H1 (cell line): ENCODE measurements around the gene USP3. TPM values are rescaled to one million over a fixed set of nuclear protein-coding genes. Genes with fewer than 3 reads are reported as not detected.

Experiments used
- CTCF ChIA-PET: fragments of 300-600 bp; sonication (Branson Sonifier 250); formaldehyde crosslinking; loops from one replicate; lab custom pipeline; 2021; ENCODE audit not compliant: partially characterized antibody; lab: Charles Lee
- POLR2A ChIA-PET: fragments of 300-600 bp; sonication (Branson Sonifier 250); formaldehyde crosslinking; loops from one replicate; lab custom pipeline; 2021; ENCODE audit warnings: inconsistent platforms; ENCODE audit not compliant: partially characterized antibody; lab: Charles Lee
- DNase-seq, 2 experiments: peaks; one replicate each; pipeline versions ENCODE4 v3.0.0 to v3.0.0-alpha.2; 2010 to 2022; ENCODE audit warnings: low spot score in 2 of 2, low read depth in 1 of 2, mixed read lengths in 1 of 2
- FAIRE-seq: peaks from 2 replicates; lab custom pipeline; 2011; peaks lifted over from hg19 to GRCh38; lab: Jason Lieb, UNC
- H2AFZ ChIP-seq: 2 replicates; pipeline ENCODE4 v1.8.1; 2012; ENCODE audit warnings: low read length, inconsistent platforms
- H2AK5ac ChIP-seq: 2 replicates; pipeline ENCODE4 v1.6.1; 2013; ENCODE audit warnings: low read depth, low read length
- H2BK120ac ChIP-seq: replicated peaks from 2 replicates; pipeline ENCODE3; 2013; ENCODE audit warnings: low read depth, low read length, inconsistent platforms
- H2BK12ac ChIP-seq: 2 replicates; pipeline ENCODE4 v1.6.1; 2013; ENCODE audit warnings: low read depth, low read length
- H2BK15ac ChIP-seq: 2 replicates; pipeline ENCODE4 v1.6.1; 2013; ENCODE audit warnings: low read length
- H2BK20ac ChIP-seq: 2 replicates; pipeline ENCODE4 v1.6.1; 2013; ENCODE audit warnings: low read length
- H2BK5ac ChIP-seq: 2 replicates; pipeline ENCODE4 v1.6.1; 2013; ENCODE audit warnings: low read depth, low read length
- H3K14ac ChIP-seq: 2 replicates; pipeline ENCODE4 v1.6.1; 2013; ENCODE audit warnings: inconsistent platforms; ENCODE audit not compliant: insufficient read length
- H3K18ac ChIP-seq: 2 replicates; pipeline ENCODE4 v1.6.1; 2013; ENCODE audit warnings: low read length; ENCODE audit errors: extremely low read depth
- H3K23ac ChIP-seq: 2 replicates; pipeline ENCODE4 v1.6.1; 2013; ENCODE audit warnings: inconsistent platforms; ENCODE audit not compliant: insufficient read length
- H3K23me2 ChIP-seq: 2 replicates; pipeline ENCODE4 v1.6.1; 2013; ENCODE audit warnings: low read depth, low read length
- H3K27ac ChIP-seq: 2 replicates; pipeline ENCODE4 v1.6.1; 2011; ENCODE audit warnings: low read depth, low read length, inconsistent platforms
- H3K27me3 ChIP-seq, 4 experiments: replicated peaks in 1 of 4; 1 replicate in 1 of 4; 2 replicates in 3 of 4; pipeline versions ENCODE4 v1.6.1 to v1.8.1; 2011 to 2013; ENCODE audit warnings: low read length in 3 of 4, mild to moderate bottlenecking in 3 of 4, inconsistent platforms in 2 of 4, mixed read lengths in 2 of 4, moderate library complexity in 1 of 4; ENCODE audit not compliant: control insufficient read depth in 3 of 4, insufficient read depth in 3 of 4; ENCODE audit errors: extremely low read depth in 1 of 4
- H3K36me3 ChIP-seq, 4 experiments: 2 replicates each; pipeline versions ENCODE4 v1.6.1 to v1.8.1; 2011 to 2013; ENCODE audit warnings: mild to moderate bottlenecking in 4 of 4, low read length in 3 of 4, moderate library complexity in 2 of 4, control low read depth in 1 of 4, inconsistent platforms in 1 of 4; ENCODE audit not compliant: insufficient read depth in 4 of 4, control insufficient read depth in 2 of 4
- H3K4ac ChIP-seq: replicated peaks from 2 replicates; pipeline ENCODE3; 2013; ENCODE audit warnings: low read length, low read depth, mixed read lengths, inconsistent platforms; ENCODE audit not compliant: insufficient read length
- H3K4me1 ChIP-seq, 4 experiments: replicated peaks in 1 of 4; 1 replicate in 1 of 4; 2 replicates in 3 of 4; pipeline versions ENCODE4 v1.6.1 to v1.8.1; 2011 to 2013; ENCODE audit warnings: low read length in 3 of 4, inconsistent platforms in 2 of 4, mixed read lengths in 1 of 4; ENCODE audit not compliant: insufficient read depth in 4 of 4, control insufficient read depth in 3 of 4
- H3K4me2 ChIP-seq, 2 experiments: 2 replicates each; pipeline versions ENCODE4 v1.6.1 to v1.8.1; 2011 to 2013; ENCODE audit warnings: low read depth in 2 of 2, low read length in 2 of 2, control low read depth in 1 of 2, inconsistent platforms in 1 of 2, mild to moderate bottlenecking in 1 of 2; ENCODE audit not compliant: insufficient read depth in 1 of 2
- H3K4me3 ChIP-seq, 4 experiments: fragments of 200-600, 300-600 bp in 1 of 4; sonication (generic), shearing (Covaris generic), sonication (Bioruptor Twin) in 1 of 4; 2 replicates each; pipeline versions ENCODE4 v1.5.1 to v1.8.1; 2011 to 2016; ENCODE audit warnings: low read length in 4 of 4, low read depth in 3 of 4, control low read depth in 2 of 4, inconsistent platforms in 2 of 4, mild to moderate bottlenecking in 2 of 4, mixed read lengths in 1 of 4, moderate library complexity in 1 of 4; ENCODE audit not compliant: insufficient read depth in 2 of 4; ENCODE audit errors: extremely low read depth in 1 of 4
- H3K56ac ChIP-seq: replicated peaks from 2 replicates; pipeline ENCODE3; 2013; ENCODE audit warnings: low read depth, mild to moderate bottlenecking, mixed read lengths, low read length, inconsistent platforms; ENCODE audit not compliant: insufficient read length
- H3K79me1 ChIP-seq: 2 replicates; pipeline ENCODE4 v1.6.1; 2013; ENCODE audit warnings: low read depth, low read length, control low read depth
- H3K79me2 ChIP-seq, 2 experiments: 2 replicates each; pipeline versions ENCODE4 v1.6.1 to v1.8.1; 2012 to 2013; ENCODE audit warnings: low read length in 2 of 2, mild to moderate bottlenecking in 2 of 2, inconsistent platforms in 1 of 2; ENCODE audit not compliant: insufficient read depth in 2 of 2, control insufficient read depth in 1 of 2
- H3K9ac ChIP-seq, 4 experiments: replicated peaks in 1 of 4; 1 replicate in 1 of 4; 2 replicates in 3 of 4; pipeline versions ENCODE4 v1.6.1 to v1.8.1; 2011 to 2013; ENCODE audit warnings: low read depth in 3 of 4, low read length in 3 of 4, control low read depth in 2 of 4, mild to moderate bottlenecking in 2 of 4, moderate library complexity in 2 of 4, inconsistent platforms in 1 of 4; ENCODE audit errors: extremely low read depth in 1 of 4
- H3K9me3 ChIP-seq, 2 experiments: 2 replicates each; pipeline versions ENCODE4 v1.6.1 to v1.8.1; 2012 to 2013; ENCODE audit warnings: mild to moderate bottlenecking in 2 of 2, moderate library complexity in 2 of 2, control low read depth in 1 of 2, inconsistent platforms in 1 of 2, low read depth in 1 of 2, low read length in 1 of 2, mixed read lengths in 1 of 2; ENCODE audit not compliant: insufficient read depth in 2 of 2
- H4K20me1 ChIP-seq, 2 experiments: replicated peaks in 1 of 2; 2 replicates each; pipeline versions ENCODE3 to v1.8.1; 2011 to 2013; ENCODE audit warnings: inconsistent platforms in 2 of 2, low read length in 2 of 2, mild to moderate bottlenecking in 1 of 2; ENCODE audit not compliant: insufficient read depth in 2 of 2, control insufficient read depth in 1 of 2
- H4K5ac ChIP-seq: 2 replicates; pipeline ENCODE4 v1.6.1; 2013; ENCODE audit warnings: low read length, low read depth, mixed read lengths, inconsistent platforms; ENCODE audit not compliant: insufficient read length
- H4K8ac ChIP-seq: 2 replicates; pipeline ENCODE4 v1.8.0; 2013; ENCODE audit warnings: mild to moderate bottlenecking, moderate library complexity, low read length, inconsistent platforms; ENCODE audit not compliant: insufficient read depth; ENCODE audit errors: extremely low read depth
- H4K91ac ChIP-seq: replicated peaks from 2 replicates; pipeline ENCODE3; 2013; ENCODE audit warnings: low read length, mixed read lengths, inconsistent platforms; ENCODE audit not compliant: insufficient read length
- ATF2 ChIP-seq: IDR thresholded peaks from 2 replicates; pipeline ENCODE4 v1.6.1; 2012; ENCODE audit warnings: low read length, inconsistent platforms
- POU5F1 ChIP-seq: IDR thresholded peaks from 2 replicates; pipeline ENCODE4 v1.6.1; 2011; ENCODE audit warnings: low read depth, mild to moderate bottlenecking, low read length, moderate library complexity
- SIX5 ChIP-seq: IDR thresholded peaks from 2 replicates; pipeline ENCODE4 v1.6.1; 2011; ENCODE audit warnings: mild to moderate bottlenecking, low read depth, low read length
- WGBS, 2 experiments: shearing (Covaris generic) in 1 of 2; methylation state at CpG; one replicate each; pipeline versions ENCODE4 v1.1.6 to v1.1.7; 2013 to 2015; ENCODE audit warnings: low lambda C conversion rate in 2 of 2, mixed read lengths in 2 of 2, inconsistent platforms in 1 of 2, low coverage in 1 of 2, missing lambda C conversion rate in 1 of 2; ENCODE audit not compliant: insufficient replicate concordance in 2 of 2, insufficient coverage in 1 of 2, insufficient read length in 1 of 2; ENCODE audit errors: extremely low coverage in 1 of 2, missing lambda C conversion rate in 1 of 2; 5-methylcytosine and 5-hydroxymethylcytosine counted together
- polyA plus RNA-seq, 7 experiments: library from polyadenylated mRNA; depleted of rRNA in 3 of 7; stranded (reverse) in 5 of 7; unstranded in 2 of 7; fragments of >200 nt in 5 of 7; fragments of 200-250 nt in 2 of 7; gene quantifications; 1 replicate in 5 of 7; 2 replicates in 1 of 7; 4 replicates in 1 of 7; pipeline versions ENCODE4 v1.2.1 to v1.2.3, GENCODE V29; 2011 to 2013; ENCODE audit warnings: missing spikeins in 2 of 7, mixed read lengths in 2 of 7
- total RNA-seq: library from RNA; stranded (reverse); fragmentation: NEBNext Ultra II Directional; extraction: Animal tissue kit (Norgen Biotek cat#: 25700); gene quantifications from 2 replicates; pipeline ENCODE4 v1.2.1, GENCODE V29; 2021

The USP3 gene
- total and polyA plus RNA-seq, 2 of the 8 experiments (the other 6 are each of a cell fraction or from before 2014, with no cell fraction given): 15.5 to 16.2 TPM

GRCh38 chr15:63480441-63480821 is 24.0 kb upstream of the USP3 start:
- CTCF ChIA-PET: interaction anchor here (0.6 to 3.8 kb wide), 4 partner anchors 10 to 114 kb away, joined by 3 to 19 read pairs (median 3); no protein-coding TSS in a partner anchor
- Histone ChIP-seq H3K14ac (no peak overlapping the region), H4K91ac (no peak overlapping the region)

More at GRCh38 chr15:63480441-63480821, 24.0 kb upstream of the USP3 start:
- H4K5ac ChIP-seq: no peak overlapping the region
- H3K79me2 ChIP-seq: no peaks in the 10 kb centered on the region
- H3K27ac ChIP-seq: no peak overlapping the region
- H2AFZ ChIP-seq: no peak overlapping the region
- WGBS, 2 experiments: 85% methylated on average over 2 of the region's 2 CpGs; no CpG with 5 or more reads in 1 of the 2 experiments
- no peaks in the 10 kb centered on the region for H3K9me3 ChIP-seq
- H3K23ac ChIP-seq: no peak overlapping the region
- no peak for DNase-seq
- no peak overlapping the region for H3K4me2 ChIP-seq
- H3K4me1 ChIP-seq: peaks cover 0 to 3% (median 2%) of the 10 kb centered on the region in 4 experiments; a peak in 5 of 7 replicates
- H3K23me2 ChIP-seq: no peaks in the 10 kb centered on the region
- no peak overlapping the region for H2BK12ac ChIP-seq
- no peak overlapping the region for H3K9ac ChIP-seq
- no peaks in the 10 kb centered on the region for H4K20me1 ChIP-seq
- POLR2A ChIA-PET: no interaction called here
- no peak overlapping the region for H2BK15ac ChIP-seq
- H3K18ac ChIP-seq: no peak overlapping the region
- H3K4me3 ChIP-seq: no peak overlapping the region
- no peaks in the 10 kb centered on the region for H3K36me3 ChIP-seq
- H2BK120ac ChIP-seq: no peak overlapping the region
- H3K27me3 ChIP-seq: no peaks in the 10 kb centered on the region
- no peak overlapping the region for H2AK5ac ChIP-seq
- H3K79me1 ChIP-seq: no peaks in the 10 kb centered on the region
- FAIRE-seq: no peak
- no peak overlapping the region for H3K4ac ChIP-seq
- TF ChIP-seq SIX5 (no peak), POU5F1 (no peak), ATF2 (no peak)
- H2BK5ac ChIP-seq: no peak overlapping the region
- H3K56ac ChIP-seq: no peak overlapping the region
- H2BK20ac ChIP-seq: no peak overlapping the region
- no peak overlapping the region for H4K8ac ChIP-seq
